Thyroid gland (tissue), 4 donors: ENCODE data around the gene KCNJ12.

Experiments used
- CTCF ChIP-seq, 6 experiments: fragments of 200-600 bp in 3 of 6; fragments of 450-650 bp in 3 of 6; sonication (generic) in 3 of 6; IDR thresholded peaks; one replicate each; pipeline ENCODE4 v1.5.1; 2016 to 2019; ENCODE audit warnings: antibody characterized with exemption in 6 of 6, mild to moderate bottlenecking in 2 of 6, inconsistent platforms in 1 of 6, moderate library complexity in 1 of 6
- POLR2A ChIP-seq, 2 donors: fragments of 450-650 bp; IDR thresholded peaks; one replicate each; pipeline ENCODE4 v1.6.1; 2017; ENCODE audit warnings: antibody characterized with exemption in 2 of 2, mild to moderate bottlenecking in 2 of 2, moderate library complexity in 1 of 2

- TF ChIP-seq POLR2A (IDR thresholded peaks at IDR 0.05) (no peak), CTCF (IDR thresholded peaks at IDR 0.05) (no peak)
Observed at GRCh38 chr17:21389394-21389793, 13.2 kb downstream of the KCNJ12 start.
